ENCODE measurements around the gene MAPK8. TPM values are rescaled to one million over a fixed set of nuclear protein-coding genes. Genes with fewer than 3 reads are reported as not detected.

Gene MAPK8
- total RNA-seq, 6 experiments from 2014 or later: 56.3 to 96.6 (median 74.8) TPM

GRCh38 chr10:48389846-48390557 is 83.5 kb downstream of the MAPK8 start:
- peak overlapping the region; percentile 58; the same call in 1 of the 2 replicates for H3K27ac Mint-ChIP-seq
- peaks cover 19% of the 10 kb centered on the region for H3K36me3 Mint-ChIP-seq (ENCODE audit: low read depth)
- no peak overlapping the region; the same call in 1 of the 2 replicates for H3K4me3 Mint-ChIP-seq
- no peaks in the 10 kb centered on the region for H3K27me3 Mint-ChIP-seq (ENCODE audit: insufficient read depth)
- DNase-seq: no peak
- no peaks in the 10 kb centered on the region for H3K9me3 Mint-ChIP-seq
- TF ChIP-seq CTCF (IDR thresholded peaks at IDR 0.05): no peak
- H3K4me1 Mint-ChIP-seq (ENCODE audit: low read depth): peaks cover 83% of the 10 kb centered on the region

GRCh38 chr10:48390558-48390871 is 84.0 kb downstream of the MAPK8 start:
- H3K4me1 Mint-ChIP-seq (ENCODE audit: low read depth): peaks cover 78% of the 10 kb centered on the region
- H3K27ac Mint-ChIP-seq: no peak overlapping the region
- no peak for TF ChIP-seq CTCF (IDR thresholded peaks at IDR 0.05)

GRCh38 chr10:48390933-48391845 is 84.7 kb downstream of the MAPK8 start:
- no peaks in the 10 kb centered on the region for H3K9me3 Mint-ChIP-seq
- peaks cover 71% of the 10 kb centered on the region for H3K4me1 Mint-ChIP-seq (ENCODE audit: low read depth)
- H3K36me3 Mint-ChIP-seq (ENCODE audit: low read depth): peaks cover 19% of the 10 kb centered on the region
- H3K4me3 Mint-ChIP-seq: peak overlapping the region; percentile 35
- no peak for TF ChIP-seq CTCF (IDR thresholded peaks at IDR 0.05)
- H3K27me3 Mint-ChIP-seq (ENCODE audit: insufficient read depth): no peaks in the 10 kb centered on the region
- H3K27ac Mint-ChIP-seq: peak overlapping the region; percentile 21; the same call in 1 of the 2 replicates
- peak; percentile 18 for DNase-seq

More at GRCh38 chr10:48390558-48390871, 84.0 kb downstream of the MAPK8 start:
- Mint-ChIP-seq H3K4me3 (peak overlapping the region; percentile 35; the same call in 1 of the 2 replicates), H3K36me3 (ENCODE audit: low read depth) (peaks cover 19% of the 10 kb centered on the region), H3K9me3 (no peaks in the 10 kb centered on the region), H3K27me3 (ENCODE audit: insufficient read depth) (no peaks in the 10 kb centered on the region)
- DNase-seq: no peak

- Mint-ChIP-seq H3K4me1 (ENCODE audit: low read depth) (peaks cover 70% of the 10 kb centered on the region), H3K9me3 (no peaks in the 10 kb centered on the region), H3K27me3 (ENCODE audit: insufficient read depth) (no peaks in the 10 kb centered on the region), H3K4me3 (no peak overlapping the region), H3K36me3 (ENCODE audit: low read depth) (peaks cover 19% of the 10 kb centered on the region), H3K27ac (peak overlapping the region; percentile 44; the same call in 1 of the 2 replicates)
- no peak for DNase-seq
- no peak for TF ChIP-seq CTCF (IDR thresholded peaks at IDR 0.05)
Observed at GRCh38 chr10:48391994-48392393, 85.5 kb downstream of the MAPK8 start.

GRCh38 chr10:48398261-48398660 is 91.8 kb downstream of the MAPK8 start:
- Mint-ChIP-seq H3K36me3 (ENCODE audit: low read depth) (peaks cover 4% of the 10 kb centered on the region; the same call in 1 of the 2 replicates), H3K27me3 (ENCODE audit: insufficient read depth) (peaks cover 2% of the 10 kb centered on the region; the same call in 1 of the 2 replicates), H3K9me3 (no peaks in the 10 kb centered on the region), H3K27ac (no peak overlapping the region), H3K4me3 (no peak overlapping the region), H3K4me1 (ENCODE audit: low read depth) (peaks cover 52% of the 10 kb centered on the region)
- no peak for TF ChIP-seq CTCF (IDR thresholded peaks at IDR 0.05)
- DNase-seq: no peak
